T-helper 2 cell treated with Interferon-gamma antibody and Interleukin-4, amounts not matched to agents 100 ng/mL and 5 ng/mL, for 36 hours (primary cell): ENCODE data around the gene WWOX. TPM values are rescaled to one million over a fixed set of nuclear protein-coding genes. Genes with fewer than 3 reads are reported as not detected.

Source experiments
- intact Hi-C: fragments of 100-400 bp; cut with micrococcal nuclease; formaldehyde crosslinking; loops from one replicate; pipeline ENCODE4 v1.15.1; 2023
- total RNA-seq: library from RNA; stranded (reverse); gene quantifications from 2 replicates; pipeline ENCODE4 v1.2.3, GENCODE V29; 2022

Gene WWOX
- total RNA-seq, 1 donor from 2014 or later: 26.3 TPM

DNA sequence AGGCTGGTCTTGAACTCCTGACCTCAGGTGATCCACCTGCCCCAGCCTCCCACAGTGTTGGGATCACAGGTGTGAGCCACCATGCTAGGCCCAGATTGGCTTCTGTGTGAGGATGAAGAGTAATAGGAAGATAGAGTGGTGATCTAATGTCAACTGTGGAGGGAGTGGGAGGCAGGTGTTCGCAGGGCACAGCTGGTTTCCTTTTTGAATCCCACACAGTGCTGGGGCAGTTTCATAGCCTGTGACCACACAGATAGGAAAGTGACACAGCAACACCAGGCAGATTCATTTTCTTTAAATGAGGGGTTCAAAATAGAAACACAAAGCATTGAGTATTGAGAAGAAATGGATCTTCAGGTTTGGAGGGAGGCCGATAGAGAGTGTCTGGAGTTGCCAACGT is 540.3 kb downstream of the WWOX start:
- intact Hi-C loops: no loop called here

DNA sequence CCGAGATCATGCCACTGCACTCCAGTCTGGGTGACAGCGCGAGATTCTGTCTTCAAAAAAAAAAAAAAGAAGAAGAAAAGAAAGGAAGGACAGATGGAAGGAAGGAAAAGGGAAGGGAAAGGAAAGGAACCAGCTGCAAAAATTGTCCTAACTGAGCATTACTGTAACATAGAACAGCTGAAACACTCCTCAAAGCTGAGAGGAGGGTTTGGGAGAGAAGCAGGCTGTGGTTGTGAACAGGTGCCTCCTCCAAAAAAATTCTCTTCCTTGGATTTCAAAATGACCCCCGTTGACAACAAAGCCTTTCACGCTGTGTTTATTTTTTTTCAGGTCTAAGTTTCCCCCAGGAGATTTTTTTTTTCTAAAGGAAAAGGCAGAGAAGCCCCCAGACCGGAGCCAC is 541.4 kb downstream of the WWOX start:
- intact Hi-C loops: no loop called here

GRCh38 chr16:78641433-78641832 is 542.0 kb downstream of the WWOX start:
- intact Hi-C loops: no loop called here

DNA sequence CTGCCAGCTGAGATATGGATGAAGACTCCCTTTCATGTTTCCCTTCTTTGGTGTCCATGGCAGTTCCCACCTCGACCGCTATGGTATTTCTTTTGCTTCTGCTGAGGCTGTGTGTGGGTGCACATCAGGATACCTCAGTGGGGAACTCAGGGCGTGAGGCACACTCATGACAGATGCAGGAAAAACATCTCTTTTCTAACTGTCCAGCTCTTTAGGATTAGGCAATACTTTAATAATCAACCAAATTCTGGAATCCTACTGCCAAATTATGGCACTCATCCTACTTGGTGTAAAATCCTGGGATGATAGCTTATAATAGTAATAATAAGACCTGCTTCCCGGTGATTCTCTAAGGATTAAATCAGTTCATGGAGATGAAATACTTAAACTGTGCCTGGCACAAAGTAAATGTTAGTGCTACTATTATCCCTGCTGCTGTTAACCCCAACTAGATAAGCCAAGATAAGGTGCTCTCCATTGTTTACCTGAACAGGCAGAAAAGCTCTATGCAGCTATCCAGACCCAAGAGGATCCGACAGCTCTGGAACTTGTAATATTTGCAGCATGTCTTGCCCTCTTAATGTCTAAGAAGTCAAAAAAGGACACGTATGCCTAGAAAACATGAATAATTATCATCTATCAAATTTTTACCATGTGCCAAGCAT is 543.3 kb downstream of the WWOX start:
- intact Hi-C loops: no loop called here

DNA sequence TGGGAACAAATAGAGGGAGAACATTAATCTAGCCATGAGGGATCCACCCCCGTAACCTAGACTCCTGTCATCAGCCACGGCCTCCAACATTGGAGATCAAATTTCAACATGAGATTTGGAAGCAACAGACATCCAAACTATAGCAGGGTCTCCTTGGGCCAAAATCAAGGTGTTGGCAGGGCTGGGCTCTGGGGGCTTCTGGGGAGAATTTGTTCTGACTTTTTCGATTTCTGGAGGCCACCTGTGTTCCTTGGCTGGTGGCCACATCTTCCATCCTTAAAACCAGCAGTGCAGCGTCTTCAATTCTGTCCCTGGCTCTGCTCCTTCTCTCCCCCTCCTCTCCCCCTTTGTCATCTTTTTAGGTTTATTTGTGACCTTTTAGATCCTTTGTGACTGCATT is 546.2 kb downstream of the WWOX start:
- intact Hi-C loops: no loop called here

DNA sequence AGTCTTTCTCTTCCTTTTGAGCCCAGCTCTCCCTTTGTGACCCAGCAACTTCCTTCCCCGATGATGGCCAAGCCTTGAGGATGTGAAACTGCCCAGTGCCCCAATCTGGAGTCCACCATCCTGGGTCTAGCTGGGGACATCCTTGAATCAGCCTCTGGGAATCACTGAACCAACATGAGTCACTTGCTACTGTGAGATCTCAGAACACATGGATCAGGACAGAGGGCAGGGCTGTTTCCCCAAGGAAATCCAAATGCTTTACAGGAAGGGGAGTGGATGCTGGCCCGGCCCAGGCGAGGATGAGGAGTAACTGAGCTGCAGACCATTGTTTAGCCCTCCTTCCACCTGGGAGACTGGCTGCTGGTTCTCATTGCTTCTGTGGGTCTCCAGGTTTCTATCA is 547.6 kb downstream of the WWOX start:
- intact Hi-C loops: no loop called here

DNA sequence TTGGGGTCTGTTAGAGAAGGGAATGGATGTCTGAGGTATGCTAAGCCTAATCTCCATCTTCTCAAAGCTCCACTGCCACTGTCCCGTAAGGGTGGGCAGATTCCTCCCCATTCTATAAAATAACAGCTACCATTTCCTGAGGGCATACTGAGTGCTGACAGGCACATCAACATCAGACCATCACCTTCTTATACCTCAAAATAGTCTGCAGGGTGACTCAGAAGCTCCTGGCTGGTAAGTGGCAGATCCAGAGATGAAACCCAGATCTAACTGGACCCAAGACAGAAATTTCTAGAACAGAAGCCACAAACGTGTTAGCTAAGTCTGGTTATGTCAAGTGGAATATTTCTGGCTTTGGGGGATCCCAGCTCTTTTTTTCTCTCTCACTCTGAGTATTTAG is 548.0 kb downstream of the WWOX start:
- intact Hi-C loops: no loop called here

DNA sequence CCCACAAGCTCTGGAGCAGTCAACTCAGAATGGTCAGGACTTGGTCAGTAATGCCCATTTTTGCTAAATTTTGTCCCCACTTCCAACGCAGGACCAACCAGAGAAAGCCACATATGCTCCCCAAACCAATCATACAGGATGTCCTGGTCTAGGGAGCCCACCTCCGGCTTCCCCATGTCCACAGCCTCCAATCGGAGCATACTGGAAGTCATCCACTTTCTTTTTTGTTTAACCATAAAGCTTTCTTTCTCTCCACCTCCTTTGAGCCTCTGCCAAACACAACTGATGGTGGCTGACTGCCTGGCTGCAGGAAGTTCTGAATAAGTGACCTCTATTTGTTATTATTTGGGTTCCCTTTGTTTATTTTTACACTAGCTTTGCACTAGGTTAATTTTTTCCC is 549.1 kb downstream of the WWOX start:
- intact Hi-C loops: no loop called here

GRCh38 chr16:78650339-78651074 is 551.1 kb downstream of the WWOX start:
- intact Hi-C loops: no loop called here

- intact Hi-C loops: no loop called here
Measured at GRCh38 chr16:78654929-78655328, 555.5 kb downstream of the WWOX start.

DNA sequence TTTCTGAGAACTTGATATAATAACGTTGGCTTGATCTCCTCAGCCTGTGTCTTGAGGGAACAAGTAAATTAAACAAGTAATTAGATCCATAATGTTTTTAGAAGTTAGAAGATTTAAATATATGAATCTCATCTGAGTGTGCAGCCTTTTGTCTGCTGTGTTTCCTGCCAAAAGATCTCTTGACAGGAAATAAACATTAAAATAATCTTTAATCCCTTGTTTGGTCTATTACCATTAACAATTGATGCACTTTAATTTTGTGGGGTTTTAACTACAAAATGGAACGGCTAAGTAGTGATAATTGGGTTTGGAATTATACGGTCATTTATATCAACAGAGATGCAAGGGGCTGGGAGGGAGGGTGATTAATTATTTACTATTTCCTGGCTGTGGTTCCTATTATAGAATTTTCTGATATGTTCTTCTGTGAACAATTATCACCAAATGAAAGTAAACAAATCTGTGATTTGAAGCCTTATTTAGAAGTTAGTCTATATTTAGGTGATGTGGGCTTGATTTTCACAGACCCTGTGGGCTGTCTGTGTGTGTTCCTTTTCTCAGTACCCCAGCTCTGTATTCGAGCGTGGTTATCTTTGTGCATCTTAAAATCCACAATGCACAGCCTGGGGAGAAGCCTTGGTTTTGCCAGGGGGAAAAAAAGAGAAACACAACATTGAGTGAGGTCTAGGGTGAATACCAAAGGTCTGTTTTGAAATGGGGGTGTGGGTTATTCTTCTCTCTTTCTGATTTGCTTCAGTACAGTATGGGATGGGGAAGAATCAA is 556.1 kb downstream of the WWOX start:
- intact Hi-C loops: no loop called here

DNA sequence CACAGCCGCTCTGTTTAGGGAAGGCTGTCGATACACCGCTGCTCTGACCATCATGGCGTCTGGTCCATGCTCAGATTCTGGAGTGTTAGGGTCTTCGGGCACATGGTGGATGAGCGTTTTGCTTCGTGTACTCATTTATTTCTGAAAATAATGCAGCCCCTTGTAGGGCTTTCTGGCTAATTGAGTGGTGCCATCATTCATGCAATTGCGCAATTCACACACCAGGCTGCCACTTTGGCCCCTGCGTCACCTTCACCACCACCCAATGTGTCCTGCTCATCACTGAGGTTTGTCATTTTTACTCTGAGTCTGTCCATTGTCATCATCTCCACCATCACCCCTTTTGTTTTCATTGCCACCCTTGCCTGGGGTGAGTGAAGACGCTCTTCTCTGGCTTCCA is 557.4 kb downstream of the WWOX start:
- intact Hi-C loops: no loop called here

DNA sequence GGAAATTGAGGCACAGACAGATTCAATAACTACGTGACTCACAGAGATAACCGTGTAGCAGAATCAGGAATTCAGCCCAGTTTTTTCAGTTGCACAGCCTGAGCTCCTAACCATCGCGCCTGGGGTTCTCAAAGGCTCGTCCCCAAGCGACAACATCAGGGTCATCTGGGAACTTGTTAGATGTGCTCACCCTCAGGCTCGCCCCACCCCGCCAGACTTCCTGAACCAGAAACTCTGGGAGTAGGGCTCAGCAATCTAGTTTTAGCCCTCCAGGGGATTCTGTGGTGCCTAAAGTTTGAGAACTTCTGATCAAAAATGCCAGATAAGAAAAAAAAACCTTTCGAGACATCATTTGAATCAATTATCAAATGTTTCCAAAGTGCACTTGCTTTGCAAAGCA is 559.8 kb downstream of the WWOX start:
- intact Hi-C loops: no loop called here

GRCh38 chr16:78659668-78660217 is 560.3 kb downstream of the WWOX start:
- intact Hi-C loops: no loop called here

- intact Hi-C loops: no loop called here
Measured at GRCh38 chr16:78660795-78661194, 561.3 kb downstream of the WWOX start.

DNA sequence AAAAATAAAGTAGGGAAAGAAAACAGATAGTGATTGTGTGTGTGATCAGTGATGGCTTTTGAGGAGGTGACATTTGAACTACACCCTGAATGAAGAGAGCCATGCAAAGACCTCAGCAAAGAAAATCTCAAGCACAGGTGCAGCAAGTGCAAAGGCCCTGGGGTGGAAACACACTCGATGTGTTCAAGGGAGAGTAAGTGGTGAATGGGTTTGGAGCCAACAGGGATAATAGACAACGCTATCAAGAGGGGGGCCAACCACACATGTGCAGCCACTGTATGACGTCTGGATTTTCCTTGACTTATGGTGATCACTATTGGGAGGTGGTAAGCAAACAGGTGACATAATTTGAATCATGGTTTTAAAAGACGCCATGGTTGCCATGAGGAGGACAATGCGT is 564.2 kb downstream of the WWOX start:
- intact Hi-C loops: no loop called here

DNA sequence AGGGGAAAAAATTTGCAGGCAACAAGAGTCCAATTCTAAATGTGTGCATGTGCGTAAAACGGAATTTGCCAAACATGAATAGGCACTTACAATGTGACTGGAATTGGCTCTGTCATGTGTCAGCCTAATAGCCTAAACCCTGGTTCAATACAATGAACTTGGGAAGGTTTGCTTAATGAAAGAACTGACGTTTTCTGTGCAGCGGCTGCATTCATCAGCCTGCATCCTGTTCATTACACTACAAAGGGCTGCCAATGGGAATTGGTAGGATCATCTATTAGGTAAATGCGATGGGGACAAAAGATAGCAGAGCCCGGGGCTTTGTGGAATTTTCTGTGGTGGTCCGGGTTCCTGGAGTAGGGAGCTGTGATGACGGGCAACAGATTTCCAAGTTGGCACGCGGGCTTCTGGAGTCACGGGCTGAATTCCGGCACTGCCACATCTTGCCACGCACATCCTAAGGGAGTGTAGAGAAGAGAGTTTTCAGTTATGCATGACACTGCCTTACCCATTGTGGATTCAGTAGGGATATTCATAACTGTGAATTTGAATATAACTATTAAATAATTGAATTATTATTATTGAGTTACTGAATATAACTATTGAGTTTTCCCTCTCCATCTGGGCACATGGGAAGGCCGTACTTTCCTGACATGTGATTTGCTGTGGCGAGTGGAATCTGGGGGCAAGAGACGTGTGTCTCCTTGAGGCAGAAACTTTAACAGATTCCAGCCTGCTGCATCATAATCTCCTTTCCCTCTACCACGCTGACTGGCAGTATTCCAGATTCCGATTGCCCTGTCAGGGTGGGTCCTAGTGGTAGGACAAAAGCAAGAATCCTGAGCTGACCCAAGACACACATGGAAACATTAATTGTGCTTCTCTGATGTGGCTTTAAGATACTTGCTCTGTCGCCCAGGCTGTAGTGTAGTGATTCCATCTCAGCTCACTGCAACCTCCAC is 565.6 kb downstream of the WWOX start:
- intact Hi-C loops: no loop called here

DNA sequence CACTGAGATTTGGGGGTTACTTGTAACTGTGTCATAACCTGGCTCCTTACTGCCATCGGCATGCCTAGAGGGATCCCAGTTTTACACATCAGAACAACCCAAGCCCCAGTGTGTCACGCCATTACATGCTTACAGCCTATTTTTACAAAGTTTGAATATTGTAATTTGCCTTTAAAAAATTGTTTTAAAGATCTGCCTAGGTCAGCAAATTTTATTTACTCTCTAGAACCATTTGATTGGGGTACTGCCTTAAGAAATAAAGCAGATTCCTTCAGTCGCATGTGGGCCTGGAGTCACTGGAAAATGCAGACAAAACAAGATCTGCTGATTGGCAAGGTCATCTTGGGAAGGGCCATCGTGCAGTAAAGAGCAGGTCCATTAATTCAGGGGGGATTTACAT is 566.9 kb downstream of the WWOX start:
- intact Hi-C loops: no loop called here

DNA sequence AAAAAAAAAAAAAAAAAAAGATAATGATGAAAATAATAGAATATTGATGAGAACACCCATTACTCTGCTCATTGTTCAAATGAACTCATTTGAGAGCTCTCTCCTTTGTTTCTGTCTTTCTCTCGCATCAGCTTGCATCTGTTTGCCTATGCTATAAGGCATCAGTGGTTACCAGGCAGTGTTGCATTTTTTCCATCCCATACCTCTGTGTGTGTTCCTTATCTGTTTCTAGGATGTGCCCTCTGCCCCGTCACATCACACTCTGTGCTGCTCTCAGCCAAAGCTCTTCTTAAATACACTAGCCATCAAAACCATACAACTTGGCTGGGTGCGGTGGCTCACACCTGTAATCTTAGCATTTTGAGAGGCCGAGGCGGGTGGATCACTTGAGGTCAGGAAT is 568.2 kb downstream of the WWOX start:
- intact Hi-C loops: no loop called here

GRCh38 chr16:78668393-78668792 is 568.9 kb downstream of the WWOX start:
- intact Hi-C loops: no loop called here

- intact Hi-C loops: no loop called here
Measured at GRCh38 chr16:78669994-78670393, 570.5 kb downstream of the WWOX start.
